Spleen (tissue), 7 donors: ENCODE results near the gene KCND3.

Experiments used
- POLR2A ChIP-seq, 3 donors: fragments of 450-650 bp; IDR thresholded peaks; one replicate each; pipeline ENCODE4 v1.5.1; 2017; ENCODE audit warnings: antibody characterized with exemption in 3 of 3, mild to moderate bottlenecking in 1 of 3
- TF ChIP-seq, protein P1 (sequence below), 11 experiments: fragments of 200-600 bp in 7 of 11; fragments of 450-650 bp in 4 of 11; sonication (generic) in 4 of 11; IDR thresholded peaks in 8 of 11; conservative IDR thresholded peaks in 3 of 11; 1 replicate in 7 of 11; 2 replicates in 4 of 11; pipeline versions ENCODE4 v1.4.0 to v1.8.0; 2016 to 2021; ENCODE audit warnings: antibody characterized with exemption in 11 of 11, inconsistent platforms in 4 of 11, mild to moderate bottlenecking in 1 of 11
- donor health status: DM: no; HTN: no; CAD: no; lungs with moderate emphysema.
- donor health status: DM: no; HTN: no; CAD: no.
- donor health status: DM: no; HTN: no; CAD: no.

DNA sequence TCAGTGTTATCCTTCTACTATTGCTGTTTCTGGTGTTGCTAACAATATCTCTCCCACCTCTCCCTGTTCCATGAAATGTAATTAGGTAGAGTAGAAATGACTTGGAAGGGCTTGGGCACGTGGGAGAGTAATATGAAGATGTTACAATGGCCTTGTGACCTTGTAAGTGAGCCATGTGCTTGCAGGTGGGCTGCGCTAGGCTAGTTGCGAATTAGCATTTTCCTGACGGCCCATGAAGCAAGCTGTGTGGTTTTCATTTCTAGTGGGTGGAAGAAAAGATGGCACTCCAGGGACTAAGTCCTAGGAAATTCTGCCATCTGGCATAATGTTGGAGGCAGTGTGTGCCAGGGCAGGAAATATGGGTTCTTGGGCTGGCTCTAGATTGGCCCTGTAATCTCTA lies 241.5 kb downstream of the KCND3 start:
- TF ChIP-seq, protein P1, sequence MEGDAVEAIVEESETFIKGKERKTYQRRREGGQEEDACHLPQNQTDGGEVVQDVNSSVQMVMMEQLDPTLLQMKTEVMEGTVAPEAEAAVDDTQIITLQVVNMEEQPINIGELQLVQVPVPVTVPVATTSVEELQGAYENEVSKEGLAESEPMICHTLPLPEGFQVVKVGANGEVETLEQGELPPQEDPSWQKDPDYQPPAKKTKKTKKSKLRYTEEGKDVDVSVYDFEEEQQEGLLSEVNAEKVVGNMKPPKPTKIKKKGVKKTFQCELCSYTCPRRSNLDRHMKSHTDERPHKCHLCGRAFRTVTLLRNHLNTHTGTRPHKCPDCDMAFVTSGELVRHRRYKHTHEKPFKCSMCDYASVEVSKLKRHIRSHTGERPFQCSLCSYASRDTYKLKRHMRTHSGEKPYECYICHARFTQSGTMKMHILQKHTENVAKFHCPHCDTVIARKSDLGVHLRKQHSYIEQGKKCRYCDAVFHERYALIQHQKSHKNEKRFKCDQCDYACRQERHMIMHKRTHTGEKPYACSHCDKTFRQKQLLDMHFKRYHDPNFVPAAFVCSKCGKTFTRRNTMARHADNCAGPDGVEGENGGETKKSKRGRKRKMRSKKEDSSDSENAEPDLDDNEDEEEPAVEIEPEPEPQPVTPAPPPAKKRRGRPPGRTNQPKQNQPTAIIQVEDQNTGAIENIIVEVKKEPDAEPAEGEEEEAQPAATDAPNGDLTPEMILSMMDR (IDR thresholded peaks at IDR 0.05 in 8 of 11, conservative IDR thresholded peaks at IDR 0.05 in 3 of 11) = no peak
- no peak for TF ChIP-seq POLR2A (IDR thresholded peaks at IDR 0.05)
